Aorta (tissue), 5 donors: ENCODE data around the gene ATG7. TPM values are rescaled to one million over a fixed set of nuclear protein-coding genes. Genes with fewer than 3 reads are reported as not detected.

Source experiments
- ATAC-seq: fragments of 200-7000 bp; cut with Tn5 transposase; one replicate; pipeline ENCODE4 v1.9.1; 2022; ENCODE audit warnings: moderate library complexity; ENCODE audit not compliant: low FRiP score
- DNase-seq, 2 donors: peaks; one replicate each; pipeline ENCODE4 v3.0.0-alpha.2; 2020
- H3K27ac ChIP-seq, 2 donors: one replicate each; pipeline ENCODE4 v1.5.1; 2013; ENCODE audit warnings: low read length in 2 of 2, mild to moderate bottlenecking in 2 of 2, moderate library complexity in 2 of 2, control low read depth in 1 of 2, inconsistent platforms in 1 of 2, low read depth in 1 of 2
- H3K27me3 ChIP-seq, 2 donors: one replicate each; pipeline ENCODE4 v1.6.1; 2013; ENCODE audit warnings: control low read depth in 1 of 2, low read length in 1 of 2, mild to moderate bottlenecking in 1 of 2, moderate library complexity in 1 of 2; ENCODE audit not compliant: insufficient read depth in 2 of 2, control insufficient read depth in 1 of 2
- H3K36me3 ChIP-seq, 2 donors: one replicate each; pipeline ENCODE4 v1.6.1; 2013; ENCODE audit warnings: control low read depth in 1 of 2, low read length in 1 of 2, mild to moderate bottlenecking in 1 of 2; ENCODE audit not compliant: insufficient read depth in 2 of 2, control insufficient read depth in 1 of 2
- H3K4me1 ChIP-seq, 2 donors: one replicate each; pipeline ENCODE4 v1.6.1; 2013; ENCODE audit warnings: low read length in 2 of 2, control low read depth in 1 of 2, mild to moderate bottlenecking in 1 of 2, moderate library complexity in 1 of 2; ENCODE audit not compliant: insufficient read depth in 2 of 2, control insufficient read depth in 1 of 2
- H3K4me3 ChIP-seq, 2 donors: one replicate each; pipeline ENCODE4 v1.5.1; 2013; ENCODE audit warnings: low read length in 2 of 2, control low read depth in 1 of 2, mild to moderate bottlenecking in 1 of 2
- H3K9me3 ChIP-seq: one replicate; pipeline ENCODE4 v1.6.1; 2013; ENCODE audit warnings: mild to moderate bottlenecking, low read length; ENCODE audit not compliant: control insufficient read depth
- WGBS, 2 donors: extraction: QIAGEN DNeasy Blood & Tissue Kit; methylation state at CpG; one replicate each; pipeline ENCODE4 v1.1.7; 2013; 5-methylcytosine and 5-hydroxymethylcytosine counted together
- intact Hi-C, 2 donors: fragments of 100-400 bp; cut with DNase I; formaldehyde crosslinking; loops; one replicate each; pipeline versions ENCODE4 v1.14.2 to v1.15.0; 2022
- polyA plus RNA-seq, 2 donors: library from polyadenylated mRNA; stranded (reverse); fragments of 200-250 nt; gene quantifications; one replicate each; pipeline ENCODE4 v1.2.3, GENCODE V29; 2013
- total RNA-seq, 2 donors: library from RNA; stranded (reverse); fragmentation: NEBNext Ultra II Directional; extraction: Animal tissue kit (Norgen Biotek cat#: 25700); gene quantifications; one replicate each; pipeline ENCODE4 v1.2.1, GENCODE V29; 2021
- donor health status: healthy with polysubstance abuse.
- donor health status: Bipolar disorder and iron deficiency.
- donor health status: DM: no; HTN: no; CAD: no.
- donor health status: DM: no; HTN: no; CAD: no.
- donor health status: DM: yes; HTN: yes; CAD: no.

The ATG7 gene
- total and polyA plus RNA-seq, 4 donors = 5.1 to 84.1 (median 29.1) TPM

DNA sequence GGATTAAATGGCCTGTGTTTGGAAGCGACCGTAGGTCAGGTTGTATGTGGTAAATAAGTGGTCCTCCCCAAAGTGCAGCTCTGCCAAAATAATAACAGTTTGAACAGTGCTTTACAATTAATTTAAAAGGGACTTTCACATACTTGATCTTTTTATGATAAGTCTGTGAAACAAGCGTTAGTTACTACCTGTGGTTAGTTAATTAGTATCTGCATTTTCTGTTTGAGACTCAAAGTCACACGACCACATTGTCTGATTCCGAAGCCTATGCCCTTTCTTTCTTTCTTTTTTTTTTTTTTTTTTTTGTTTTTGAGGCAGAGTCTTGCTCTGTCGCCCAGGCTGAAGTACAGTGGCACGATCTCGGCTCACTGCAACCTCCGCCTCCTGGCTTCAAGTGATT lies 45.1 kb downstream of the ATG7 start:
- 80 to 81% methylated on average over 8 to 9 of the region's 9 CpGs for WGBS, 2 donors
- H3K9me3 ChIP-seq = no peaks in the 10 kb centered on the region
- H3K27me3 ChIP-seq = no peaks in the 10 kb centered on the region
- peaks cover 3 to 8% of the 10 kb centered on the region in 2 donors for H3K36me3 ChIP-seq
- intact Hi-C loops = no loop called here
- no peak for DNase-seq
- no peak overlapping the region for H3K4me3 ChIP-seq
- no peaks in the 10 kb centered on the region for H3K4me1 ChIP-seq
- no peak overlapping the region for H3K27ac ChIP-seq
- ATAC-seq = no peak

DNA sequence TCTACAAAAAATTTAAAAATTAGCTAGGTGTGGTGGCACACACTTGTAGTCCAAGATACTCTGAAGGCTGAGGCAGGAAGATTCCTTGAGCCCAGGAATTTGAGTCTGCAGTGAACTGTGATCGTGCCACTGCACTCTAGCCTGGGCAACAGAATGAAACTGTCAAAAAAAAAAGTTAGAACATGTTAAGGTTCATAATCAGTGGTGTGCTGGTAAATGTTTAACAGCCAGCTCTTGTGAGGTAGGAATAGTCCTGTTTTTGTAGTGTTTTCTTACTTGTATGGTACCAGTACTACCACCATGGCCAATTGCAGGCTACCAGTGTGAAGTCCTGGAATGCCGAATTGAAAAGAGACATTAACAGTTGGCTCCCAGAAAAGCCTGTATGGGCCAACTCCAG lies 50.7 kb downstream of the ATG7 start:
- Histone ChIP-seq H3K27ac (peak overlapping the region; percentile 17 to 52), H3K4me3 (no peak overlapping the region), H3K36me3 (peaks cover 5 to 8% of the 10 kb centered on the region in 2 donors), H3K4me1 (peaks cover 0 to 3% of the 10 kb centered on the region in 2 donors), H3K9me3 (no peaks in the 10 kb centered on the region), H3K27me3 (no peaks in the 10 kb centered on the region)
- intact Hi-C loops = no loop called here
- WGBS, 2 donors = 44 to 45% methylated on average over 2 of the region's 2 CpGs
- DNase-seq = no peak
- no peak for ATAC-seq

DNA sequence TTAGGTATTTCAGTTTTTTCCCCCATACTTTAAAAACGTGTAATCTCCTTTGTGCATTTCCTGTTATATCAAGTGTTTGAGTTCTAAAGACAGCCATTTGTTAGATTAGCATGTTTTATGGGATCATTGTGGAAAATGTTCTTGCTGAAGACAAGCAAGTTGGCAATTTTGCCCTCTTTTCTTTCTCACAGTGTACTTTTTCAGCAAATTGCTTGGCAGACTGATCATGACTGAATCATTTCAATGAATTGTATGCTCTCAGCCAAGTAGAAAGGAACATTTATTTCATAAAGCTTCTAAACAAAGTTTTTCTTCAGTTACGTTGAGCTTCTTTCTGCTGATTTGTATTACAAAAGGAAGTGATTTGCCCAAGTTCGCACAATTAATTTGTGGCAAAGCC lies 51.6 kb downstream of the ATG7 start:
- peaks cover 0 to 3% of the 10 kb centered on the region in 2 donors for H3K4me1 ChIP-seq
- no peak overlapping the region for H3K4me3 ChIP-seq
- no peaks in the 10 kb centered on the region for H3K9me3 ChIP-seq
- intact Hi-C loops = no loop called here
- no peaks in the 10 kb centered on the region for H3K27me3 ChIP-seq
- peaks cover 5 to 7% of the 10 kb centered on the region in 2 donors for H3K36me3 ChIP-seq
- no peak for DNase-seq
- 3 to 9% methylated on average over 3 of the region's 3 CpGs for WGBS, 2 donors
- no peak for ATAC-seq
- H3K27ac ChIP-seq = peak overlapping the region in 1 of 2 donors; percentile 30

DNA sequence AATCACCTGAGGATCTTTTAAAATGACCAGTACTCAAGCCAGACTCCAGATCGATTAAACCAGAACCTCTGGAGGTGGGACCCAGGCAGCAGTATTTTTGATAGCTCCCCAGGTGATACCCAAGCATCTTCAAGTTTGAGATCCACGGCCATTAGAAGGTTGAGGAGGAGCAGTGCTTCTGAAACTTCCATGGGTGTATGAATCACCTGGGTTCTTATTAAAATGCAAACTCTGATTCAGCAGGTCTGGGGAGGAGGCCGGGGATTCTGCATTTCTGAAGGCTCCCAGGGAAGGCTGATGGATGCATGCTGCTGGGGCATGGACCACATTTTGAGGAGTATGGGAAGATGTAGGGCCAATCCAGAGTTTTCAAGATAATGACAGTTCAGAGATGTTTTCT lies 55.4 kb downstream of the ATG7 start:
- DNase-seq (no peak), ATAC-seq (no peak)
- Histone ChIP-seq H3K4me3 (no peak overlapping the region), H3K27me3 (no peaks in the 10 kb centered on the region), H3K27ac (no peak overlapping the region), H3K36me3 (peaks cover 0 to 2% of the 10 kb centered on the region in 2 donors), H3K4me1 (peaks cover 0 to 3% of the 10 kb centered on the region in 2 donors), H3K9me3 (no peaks in the 10 kb centered on the region)
- intact Hi-C loops = no loop called here
- 97% methylated on average over 3 of the region's 3 CpGs for WGBS, 2 donors

DNA sequence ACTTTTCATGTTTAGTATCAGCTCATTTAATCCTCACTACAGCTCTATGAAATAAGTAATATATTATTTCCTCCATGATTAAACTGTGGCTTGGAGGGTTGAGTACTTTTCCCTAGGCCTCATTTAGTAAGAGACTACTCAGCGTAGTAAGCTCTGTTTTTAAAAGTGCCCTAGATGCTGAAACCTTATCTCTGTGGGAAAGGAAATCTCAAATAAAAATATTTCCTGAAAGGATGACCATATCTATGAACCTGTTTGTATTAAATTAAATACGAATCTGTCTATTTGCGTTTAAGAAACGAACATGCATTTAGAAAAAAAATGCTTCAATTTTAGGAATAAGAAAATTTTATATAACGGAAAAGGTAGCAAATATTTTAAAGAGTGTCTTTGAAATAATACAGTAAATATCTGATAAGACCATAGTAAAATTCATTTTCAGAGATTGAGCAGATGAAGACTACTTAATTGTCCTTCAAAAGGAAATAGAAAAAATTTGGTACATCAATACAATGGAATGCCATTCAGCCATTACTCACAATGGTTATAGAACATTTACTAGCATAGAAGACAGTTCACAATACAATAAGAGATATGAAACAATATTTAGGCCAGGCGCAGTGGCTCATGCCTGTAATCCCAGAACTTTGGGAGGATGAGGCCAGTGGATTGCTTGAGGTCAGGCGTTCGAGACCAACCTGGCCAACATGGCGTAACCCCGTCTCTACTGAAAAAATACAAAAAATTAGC lies 56.2 kb downstream of the ATG7 start:
- Histone ChIP-seq H3K9me3 (no peaks in the 10 kb centered on the region), H3K27ac (no peak overlapping the region), H3K4me1 (peaks cover 0 to 3% of the 10 kb centered on the region in 2 donors), H3K36me3 (peaks cover 0 to 2% of the 10 kb centered on the region in 2 donors), H3K27me3 (no peaks in the 10 kb centered on the region), H3K4me3 (no peak overlapping the region)
- no peak for DNase-seq
- no peak for ATAC-seq
- intact Hi-C loops = no loop called here
- 88 to 90% methylated on average over 10 of the region's 10 CpGs for WGBS, 2 donors

DNA sequence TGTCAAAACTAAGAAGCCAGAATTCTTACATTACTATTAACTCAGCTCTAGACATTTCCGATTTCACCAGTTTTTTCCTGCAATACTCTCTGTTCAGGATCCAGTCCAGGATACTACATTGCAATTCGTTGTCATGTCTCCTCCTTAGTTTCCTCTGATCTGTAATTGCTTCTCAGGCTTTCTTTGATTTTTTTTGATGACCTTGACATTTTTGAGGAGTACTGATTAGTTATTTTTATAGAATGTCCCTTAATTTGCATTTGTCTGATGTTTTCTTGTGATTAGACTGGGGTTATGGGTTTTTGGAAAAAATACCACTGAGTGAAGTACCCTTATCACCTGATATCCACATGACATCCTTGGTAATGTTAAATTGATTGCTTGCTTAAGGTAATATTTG lies 57.6 kb downstream of the ATG7 start:
- DNase-seq = no peak
- 83 to 84% methylated on average over 2 of the region's 2 CpGs for WGBS, 2 donors
- no peaks in the 10 kb centered on the region for H3K27me3 ChIP-seq
- no peak overlapping the region for H3K27ac ChIP-seq
- no peak overlapping the region for H3K4me3 ChIP-seq
- H3K9me3 ChIP-seq = no peaks in the 10 kb centered on the region
- no peaks in the 10 kb centered on the region for H3K4me1 ChIP-seq
- H3K36me3 ChIP-seq = peaks cover 0 to 2% of the 10 kb centered on the region in 2 donors
- ATAC-seq = no peak
- intact Hi-C loops = loop anchor here in 1 of 2 donors (5.0 kb wide), 2 partner anchors 172 to 267 kb away; no protein-coding TSS in a partner anchor

DNA sequence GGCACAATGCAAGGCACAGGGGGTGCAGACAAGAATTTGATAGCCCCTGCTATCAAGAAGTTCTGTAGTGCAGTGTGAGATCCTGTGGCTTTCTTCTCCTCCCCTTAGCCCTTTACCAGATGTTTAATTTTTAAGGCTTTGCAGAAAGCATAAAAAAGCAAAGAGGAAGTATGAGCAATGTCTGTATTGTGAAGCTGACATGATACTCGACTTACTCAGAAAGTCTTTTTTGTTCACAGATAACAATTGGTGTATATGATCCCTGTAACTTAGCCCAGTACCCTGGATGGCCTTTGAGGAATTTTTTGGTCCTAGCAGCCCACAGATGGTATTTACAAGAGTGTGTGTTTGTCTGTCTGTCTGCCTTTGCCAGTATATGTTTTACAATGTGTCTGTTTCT lies 58.9 kb downstream of the ATG7 start:
- ATAC-seq = no peak
- H3K36me3 ChIP-seq = peaks cover 0 to 2% of the 10 kb centered on the region in 2 donors
- intact Hi-C loops = loop anchor here in 1 of 2 donors (5.0 kb wide), 2 partner anchors 174 to 269 kb away; no protein-coding TSS in a partner anchor
- H3K27ac ChIP-seq = no peak overlapping the region
- no peaks in the 10 kb centered on the region for H3K27me3 ChIP-seq
- DNase-seq = no peak
- WGBS, 2 donors = 48 to 58% methylated on average over 1 of the region's 1 CpG
- H3K9me3 ChIP-seq = no peaks in the 10 kb centered on the region
- no peaks in the 10 kb centered on the region for H3K4me1 ChIP-seq
- H3K4me3 ChIP-seq = no peak overlapping the region

DNA sequence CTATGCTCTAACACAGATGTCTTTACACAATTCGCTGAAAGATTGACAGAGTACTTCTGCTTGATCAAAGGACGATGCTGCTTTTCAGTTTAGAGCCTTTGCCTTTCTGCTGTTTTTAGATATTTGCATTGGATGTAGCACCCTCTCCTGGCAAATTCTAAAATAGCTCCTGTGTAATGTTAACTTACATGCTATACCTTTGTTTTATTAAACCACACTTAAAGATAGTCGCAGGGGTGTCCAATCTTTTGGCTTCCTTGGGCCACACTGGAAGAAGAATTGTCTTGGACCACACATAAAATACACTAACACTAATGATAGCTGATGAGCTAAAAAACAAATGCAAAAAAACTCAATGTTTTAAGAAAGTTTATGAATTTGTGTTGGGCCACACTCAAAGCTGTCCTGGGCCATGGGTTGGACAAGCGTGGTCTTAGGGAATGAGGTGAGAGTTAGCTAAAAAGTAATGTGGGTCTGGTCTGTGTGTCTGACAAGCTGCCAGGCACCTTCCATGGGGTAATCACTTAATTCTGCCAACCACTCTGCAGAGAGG lies 62.9 kb downstream of the ATG7 start:
- ATAC-seq (peak; percentile 79), DNase-seq (no peak)
- intact Hi-C loops = loop anchor here (2.0 to 5.0 kb wide), 2 partner anchors 276 to 388 kb away; no protein-coding TSS in a partner anchor
- H3K36me3 ChIP-seq = no peaks in the 10 kb centered on the region
- 22 to 27% methylated on average over 4 of the region's 4 CpGs for WGBS, 2 donors
- H3K4me3 ChIP-seq = no peak overlapping the region
- H3K27me3 ChIP-seq = no peaks in the 10 kb centered on the region
- no peaks in the 10 kb centered on the region for H3K9me3 ChIP-seq
- no peak overlapping the region for H3K27ac ChIP-seq
- no peaks in the 10 kb centered on the region for H3K4me1 ChIP-seq

DNA sequence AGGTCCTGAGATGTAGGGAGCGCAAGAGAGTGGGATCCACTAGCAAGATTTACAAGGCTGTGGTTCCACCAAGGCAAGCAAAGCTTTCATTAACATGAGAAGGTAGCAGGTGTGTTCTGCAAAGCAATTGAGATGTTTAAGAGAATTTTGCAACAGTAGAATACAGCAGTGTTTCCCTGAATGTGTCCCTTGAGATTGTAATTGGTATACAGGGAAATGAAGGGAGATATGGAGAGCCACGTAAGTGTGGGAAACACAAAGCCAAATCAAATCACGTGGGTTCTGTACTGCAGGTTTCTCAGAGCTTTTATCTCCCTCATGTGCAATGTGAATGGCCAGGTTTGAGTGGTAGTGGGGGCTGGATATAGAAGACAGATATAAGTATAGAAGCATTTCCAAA lies 67.3 kb downstream of the ATG7 start:
- no peaks in the 10 kb centered on the region for H3K4me1 ChIP-seq
- no peak overlapping the region for H3K27ac ChIP-seq
- H3K36me3 ChIP-seq = peaks cover 0 to under 1% of the 10 kb centered on the region in 2 donors
- no peaks in the 10 kb centered on the region for H3K9me3 ChIP-seq
- no peak overlapping the region for H3K4me3 ChIP-seq
- no peaks in the 10 kb centered on the region for H3K27me3 ChIP-seq
- ATAC-seq = no peak
- DNase-seq = no peak
- intact Hi-C loops = loop anchor here (5.0 kb wide), 1 partner anchor 392 kb away; no protein-coding TSS in a partner anchor
- 65 to 78% methylated on average over 3 of the region's 3 CpGs for WGBS, 2 donors
